Posterior cingulate gyrus (tissue), 11 donors: ENCODE results near the gene GPS2.

Source experiments
- DNase-seq, 10 donors: peaks; one replicate each; pipeline versions ENCODE4 v3.0.0 to v3.0.0-alpha.2; 2020 to 2021; ENCODE audit warnings: mixed read lengths in 3 of 10
- intact Hi-C: fragments of 100-400 bp; cut with DNase I; formaldehyde crosslinking; loops from one replicate; pipeline ENCODE4 v1.15.1; 2023

The GPS2 gene

DNA sequence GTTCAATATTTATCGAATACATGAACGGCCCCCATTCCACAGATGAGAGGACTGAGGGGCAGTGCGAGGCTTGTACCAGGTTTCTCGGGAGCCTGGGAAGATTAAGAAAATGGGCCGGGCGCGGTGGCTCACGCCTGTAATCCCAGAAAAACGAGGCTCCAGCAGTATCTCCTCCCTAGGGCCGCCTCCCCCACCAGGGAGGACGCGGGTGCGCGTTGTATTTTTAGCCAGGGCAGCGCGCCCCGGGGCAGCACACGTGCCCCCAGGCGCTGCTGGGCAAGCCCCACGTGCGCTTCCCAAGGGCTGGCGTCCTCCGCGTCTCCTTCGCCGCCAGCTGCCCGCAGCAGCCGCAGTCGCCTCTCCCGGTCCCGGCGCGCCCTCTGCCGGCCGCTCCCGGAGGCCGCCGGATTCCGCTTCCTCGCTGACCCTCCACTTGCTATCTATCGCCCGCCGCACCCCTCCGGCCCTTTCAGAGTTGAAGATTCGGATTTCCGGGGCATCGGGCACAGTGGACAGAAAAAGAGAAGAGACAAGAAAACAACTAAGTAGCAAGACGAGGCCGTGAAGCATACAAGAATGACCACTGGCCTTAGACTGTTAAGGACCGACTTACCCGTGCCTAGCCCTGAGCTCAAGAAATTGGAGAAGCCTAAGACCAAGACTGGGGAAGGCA lies 18.8 kb downstream of the GPS2 start:
- peak; percentile 66 to 97 (median 78) for DNase-seq
- intact Hi-C loops = loop anchor here (1.0 to 5.0 kb wide), 2 partner anchors 16 to 249 kb away; no protein-coding TSS in a partner anchor

DNA sequence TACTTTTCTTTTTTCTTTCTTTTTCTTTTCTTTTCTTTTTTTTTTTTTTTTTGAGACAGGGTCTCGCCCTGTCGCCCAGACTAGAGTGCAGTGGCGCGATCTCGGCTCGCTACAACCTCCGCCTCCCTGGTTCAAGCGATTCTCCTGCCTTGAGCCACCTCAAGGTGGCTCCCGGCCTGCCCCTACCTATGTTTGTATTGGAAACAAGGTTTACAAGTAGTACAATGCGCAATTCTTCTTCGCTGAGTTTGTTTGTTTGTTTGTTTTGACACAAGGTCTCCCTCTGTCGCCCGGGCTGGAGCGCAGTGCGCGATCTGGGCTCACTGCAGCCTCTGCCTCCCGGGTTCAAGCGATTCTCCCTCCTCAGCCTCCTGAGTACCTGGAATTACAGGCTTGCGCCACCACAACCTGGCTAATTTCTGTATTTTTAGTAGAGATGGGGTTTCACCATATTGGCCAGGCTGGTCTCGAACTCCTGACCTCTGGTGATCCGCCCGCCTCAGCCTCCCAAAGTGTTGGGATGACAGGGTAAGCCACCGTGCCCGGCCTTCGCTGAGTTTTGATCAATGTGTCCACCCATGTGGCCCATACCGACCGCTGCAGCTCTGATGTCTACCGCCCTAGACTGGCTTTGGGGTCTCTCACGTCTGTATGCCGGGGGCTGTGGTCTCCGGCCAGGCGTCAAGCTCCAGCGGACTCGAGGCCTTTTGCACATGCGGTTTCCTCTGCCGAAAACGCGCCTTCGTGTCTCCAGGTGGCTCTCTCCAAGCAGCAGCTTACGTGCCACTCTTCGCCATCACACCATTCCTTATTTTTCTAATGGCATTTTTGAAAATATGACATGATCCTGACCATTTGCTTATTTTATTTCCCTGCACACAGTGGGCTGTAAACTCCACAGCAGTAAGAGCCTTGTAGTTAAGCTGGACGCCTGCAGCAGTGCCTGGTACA lies 19.7 kb downstream of the GPS2 start:
- intact Hi-C loops = loop anchor here (1.0 to 5.0 kb wide), 2 partner anchors 15 to 248 kb away; no protein-coding TSS in a partner anchor
- DNase-seq = no peak

DNA sequence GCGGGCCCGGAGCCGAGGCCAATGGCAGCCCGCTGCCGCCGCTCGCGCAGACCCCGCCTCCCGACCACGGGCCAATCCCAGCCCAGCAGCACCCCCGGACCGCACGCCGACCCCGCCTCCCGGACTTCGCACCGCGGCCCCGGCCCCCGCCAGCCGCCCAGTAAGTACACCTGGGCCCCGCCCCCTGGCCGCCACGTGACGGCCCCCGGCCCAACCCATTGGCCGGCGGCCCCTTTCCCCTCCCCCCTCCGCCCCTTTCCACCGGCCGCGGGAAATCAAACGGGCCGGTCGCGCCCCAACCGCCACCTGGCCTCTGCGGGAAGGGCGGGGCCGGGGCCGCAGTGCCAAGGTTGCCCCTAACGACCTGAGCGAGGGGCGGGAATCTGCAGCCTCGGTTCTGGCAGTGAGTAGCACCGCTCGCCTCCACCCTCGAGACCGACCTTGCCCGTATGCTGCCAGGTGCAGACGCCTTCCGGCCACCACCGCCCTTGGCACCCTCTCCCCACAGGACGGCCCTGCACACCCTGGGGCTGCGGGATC lies 20.5 kb downstream of the GPS2 start, which contains the start of gene YBX2:
Gene YBX2, minus strand, starts transcription at position 26 of the 540 bp plus-strand sequence. CDS start 139 bp downstream, outside the sequence.
- intact Hi-C loops = loop anchor here (5.0 kb wide), 1 partner anchor 247 kb away; no protein-coding TSS in a partner anchor
- DNase-seq = peak in 6 of 10 donors; percentile 6 to 88 (median 39)

DNA sequence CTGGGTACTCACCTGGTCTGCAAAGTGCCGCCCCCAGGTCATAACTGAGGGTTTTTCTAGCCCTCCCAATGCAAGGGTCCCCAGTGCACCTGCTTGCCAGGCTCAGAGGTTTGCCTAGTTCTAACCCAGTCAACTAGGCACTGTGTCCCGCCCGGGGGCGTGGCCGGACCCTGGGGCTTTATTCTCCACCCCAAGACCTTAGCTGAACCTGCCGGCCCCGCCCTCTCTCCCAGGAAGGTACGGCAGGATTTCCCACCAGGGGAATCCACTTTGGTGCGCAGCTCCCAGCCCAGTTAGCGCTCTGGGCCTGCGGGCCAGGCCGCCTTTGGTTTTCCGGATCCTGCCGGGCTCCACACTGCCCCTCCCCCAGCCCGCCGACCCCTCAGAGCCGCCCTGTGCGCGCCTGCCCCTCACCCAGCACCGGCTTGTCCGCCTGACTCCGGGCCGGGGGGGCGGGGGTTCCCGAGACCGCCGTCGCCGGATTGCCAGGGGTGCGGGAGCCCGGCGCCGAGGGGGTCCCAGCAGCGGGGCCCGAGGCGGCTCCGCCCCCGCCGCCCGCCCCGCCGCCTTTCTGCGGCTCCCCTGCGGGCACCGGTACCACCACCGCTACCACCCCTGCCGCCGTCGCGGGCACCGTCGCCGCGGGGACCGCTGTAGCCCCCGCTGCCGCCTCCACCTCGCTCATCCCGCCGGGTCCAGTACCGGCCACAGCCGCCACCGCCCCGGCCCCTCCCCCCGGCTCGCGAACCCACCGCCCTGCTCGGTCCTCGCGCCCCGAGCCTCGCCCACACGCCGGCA lies 21.1 kb downstream of the GPS2 start:
- peak in 2 of 10 donors; percentile 64 to 66 for DNase-seq
- intact Hi-C loops = no loop called here

DNA sequence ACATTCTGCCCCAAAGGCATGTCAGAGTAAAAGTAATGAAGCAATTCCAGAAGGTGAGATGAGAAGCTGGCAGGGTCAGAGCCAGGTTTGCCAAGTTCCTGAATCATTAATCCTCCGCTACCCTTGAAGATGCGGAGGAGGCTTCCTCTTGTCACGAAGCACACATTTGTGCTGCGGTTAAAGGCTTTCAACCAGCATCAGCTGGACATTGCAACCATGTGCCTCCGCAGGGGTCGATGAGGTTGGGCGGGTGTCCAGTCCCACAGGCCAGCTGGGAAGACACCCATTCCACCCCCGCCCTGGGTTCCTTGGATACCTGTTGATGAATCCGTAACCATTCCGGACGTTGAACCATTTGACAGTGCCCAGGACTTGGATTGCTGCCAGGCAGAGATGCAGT lies 22.0 kb downstream of the GPS2 start:
- intact Hi-C loops = no loop called here
- peak in 2 of 10 donors; percentile 30 to 36 for DNase-seq

DNA sequence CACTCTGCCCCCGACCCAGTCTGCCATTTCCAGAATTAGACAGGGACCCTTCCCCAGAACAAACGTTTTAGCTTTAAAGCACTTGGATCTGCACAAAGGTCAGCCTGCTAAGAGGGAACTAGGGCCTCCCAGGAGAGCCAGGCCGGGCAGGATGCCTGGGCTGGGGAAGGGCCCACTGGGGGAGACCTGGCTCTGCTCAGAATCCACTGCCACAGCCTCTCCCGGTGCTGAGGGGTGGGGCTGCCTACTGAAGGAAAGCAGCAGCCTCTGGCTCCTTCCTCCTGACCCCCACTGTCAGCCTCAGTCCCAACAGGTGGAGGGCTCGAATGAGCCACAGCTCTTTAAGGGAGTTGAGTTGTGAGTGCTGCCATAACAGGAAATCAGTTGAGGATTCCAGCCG lies 22.4 kb downstream of the GPS2 start:
- peak in 2 of 10 donors; percentile 55 to 75 for DNase-seq
- intact Hi-C loops = no loop called here

DNA sequence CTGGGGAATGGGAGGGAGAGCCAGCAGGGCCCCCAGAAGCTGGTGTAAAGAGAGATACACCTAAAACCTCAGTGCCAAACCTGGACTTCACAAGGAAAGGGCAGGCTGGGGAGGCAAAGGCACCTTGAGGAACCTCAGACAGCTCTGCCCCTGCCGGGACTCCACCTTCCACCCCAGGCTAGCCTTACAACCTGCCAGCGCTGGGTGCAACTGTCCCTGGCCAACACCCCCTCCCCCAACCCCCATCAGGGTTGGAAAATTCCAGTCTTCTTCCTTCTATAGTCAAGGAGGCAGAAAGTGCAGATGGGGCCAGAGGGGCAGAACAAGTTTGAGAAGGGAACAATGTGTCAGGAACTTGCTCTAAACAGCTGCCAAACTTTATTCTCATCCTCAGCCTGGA lies 23.0 kb downstream of the GPS2 start:
- peak in 2 of 10 donors; percentile 16 to 26 for DNase-seq
- intact Hi-C loops = no loop called here

DNA sequence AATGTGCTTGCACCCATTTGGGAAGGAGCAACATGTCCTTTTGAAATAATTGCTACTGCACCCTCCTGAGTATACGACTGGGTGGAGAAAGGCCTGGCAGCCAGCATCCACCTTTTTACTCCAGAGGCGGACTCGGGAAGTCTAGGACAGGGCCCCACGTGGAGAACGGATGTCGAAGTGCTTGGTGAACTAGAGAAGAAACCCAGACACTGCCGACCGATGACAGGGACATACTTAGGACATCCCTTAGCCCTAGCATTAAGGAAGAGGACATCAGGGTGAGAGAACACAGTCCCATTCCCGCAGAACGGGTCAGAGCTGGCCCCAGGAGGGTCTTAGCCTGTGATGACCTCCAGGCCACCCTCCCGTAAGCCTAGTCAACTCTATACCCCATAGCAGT lies 24.5 kb downstream of the GPS2 start:
- intact Hi-C loops = no loop called here
- peak in 1 of 10 donors; percentile 54 for DNase-seq

DNA sequence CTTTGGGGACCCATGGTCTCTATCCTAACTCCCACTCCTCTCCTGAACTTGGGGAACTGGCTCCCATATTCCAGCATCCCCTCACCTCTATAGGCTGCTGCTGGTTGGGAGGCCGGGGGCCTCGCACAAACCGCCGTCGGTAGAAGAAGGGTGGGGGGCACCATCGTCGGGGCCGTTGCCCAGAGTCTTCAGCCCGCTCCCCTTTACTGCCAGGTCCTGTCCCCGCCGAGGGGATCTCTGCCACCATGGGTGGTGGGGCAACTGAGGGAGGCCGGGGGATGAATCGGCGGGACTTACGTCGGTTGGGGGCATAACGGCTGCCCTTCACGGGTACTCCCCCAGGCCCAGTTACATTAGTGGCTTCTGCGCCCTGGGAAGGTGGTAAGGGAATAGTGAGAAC lies 25.0 kb downstream of the GPS2 start:
- no peak for DNase-seq
- intact Hi-C loops = no loop called here

DNA sequence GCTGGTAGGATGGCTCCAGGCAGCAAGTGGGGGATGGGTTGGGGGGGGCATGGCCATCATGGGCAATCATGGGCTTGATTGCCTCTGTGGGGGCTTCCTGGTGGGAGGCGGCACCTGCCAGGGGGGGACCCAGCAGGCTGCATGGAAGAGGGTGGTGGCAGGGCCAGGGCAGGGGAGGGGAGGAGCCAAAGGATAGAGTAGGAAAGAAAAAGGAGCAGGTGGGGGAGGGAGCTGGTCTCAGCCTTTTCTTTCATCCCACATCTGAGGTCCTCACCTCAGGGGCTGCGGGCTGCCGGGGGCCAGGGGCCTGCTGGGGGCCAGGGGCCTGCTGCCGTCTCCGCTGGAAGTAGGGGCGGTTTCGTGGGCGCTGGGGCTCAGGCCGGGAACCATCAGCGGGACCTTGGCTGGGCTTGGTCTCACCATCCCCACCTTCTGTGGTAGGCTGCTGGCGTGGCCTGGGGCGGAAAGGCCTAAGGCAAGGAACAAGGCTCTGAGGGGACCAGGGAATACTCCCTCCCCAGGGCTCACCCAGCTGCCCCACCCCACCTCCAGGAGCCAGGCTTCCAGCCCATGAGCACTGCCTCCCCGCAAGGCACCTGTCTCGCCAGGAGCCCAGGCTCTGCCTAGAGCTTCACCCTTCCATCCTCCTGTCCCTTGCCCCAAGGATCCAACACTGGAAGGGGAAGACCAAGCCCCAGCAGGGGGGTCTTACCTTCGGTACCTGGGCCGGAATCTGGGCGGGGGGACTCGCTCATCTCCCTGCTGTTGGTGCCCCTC lies 25.7 kb downstream of the GPS2 start:
- intact Hi-C loops = no loop called here
- no peak for DNase-seq

DNA sequence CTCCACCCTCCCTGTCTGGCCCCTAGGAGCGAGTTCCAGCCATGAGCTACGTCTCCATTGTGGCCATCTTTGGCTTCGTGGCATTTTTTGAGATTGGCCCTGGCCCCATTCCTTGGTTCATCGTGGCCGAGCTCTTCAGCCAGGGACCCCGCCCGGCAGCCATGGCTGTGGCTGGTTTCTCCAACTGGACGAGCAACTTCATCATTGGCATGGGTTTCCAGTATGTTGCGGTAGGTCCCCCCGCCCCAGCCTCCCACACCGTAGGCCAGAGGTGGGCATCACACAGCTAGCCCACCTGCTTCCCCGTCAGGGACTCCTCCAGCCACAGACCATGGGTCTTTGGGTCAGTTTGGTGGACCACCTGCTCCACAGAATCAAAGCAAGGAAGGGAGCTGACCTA lies 29.5 kb downstream of the GPS2 start:
- intact Hi-C loops = no loop called here
- peak in 1 of 10 donors; percentile 52 for DNase-seq

DNA sequence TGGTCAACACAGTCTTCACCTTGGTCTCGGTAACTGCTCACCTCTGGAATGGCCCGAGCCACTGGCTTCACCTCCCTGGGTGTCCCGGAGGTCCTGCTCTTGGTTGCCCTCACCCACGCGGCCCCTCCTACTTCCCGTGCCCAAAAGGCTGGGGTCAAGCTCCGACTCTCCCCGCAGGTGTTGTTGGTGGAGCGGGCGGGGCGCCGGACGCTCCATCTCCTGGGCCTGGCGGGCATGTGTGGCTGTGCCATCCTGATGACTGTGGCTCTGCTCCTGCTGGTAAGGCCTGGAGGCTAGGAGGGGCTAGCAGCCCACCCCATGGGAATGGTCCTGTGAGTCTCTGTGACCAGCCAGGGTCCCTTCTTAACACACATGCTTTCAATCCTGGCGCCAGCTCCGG lies 30.2 kb downstream of the GPS2 start:
- no peak for DNase-seq
- intact Hi-C loops = no loop called here

DNA sequence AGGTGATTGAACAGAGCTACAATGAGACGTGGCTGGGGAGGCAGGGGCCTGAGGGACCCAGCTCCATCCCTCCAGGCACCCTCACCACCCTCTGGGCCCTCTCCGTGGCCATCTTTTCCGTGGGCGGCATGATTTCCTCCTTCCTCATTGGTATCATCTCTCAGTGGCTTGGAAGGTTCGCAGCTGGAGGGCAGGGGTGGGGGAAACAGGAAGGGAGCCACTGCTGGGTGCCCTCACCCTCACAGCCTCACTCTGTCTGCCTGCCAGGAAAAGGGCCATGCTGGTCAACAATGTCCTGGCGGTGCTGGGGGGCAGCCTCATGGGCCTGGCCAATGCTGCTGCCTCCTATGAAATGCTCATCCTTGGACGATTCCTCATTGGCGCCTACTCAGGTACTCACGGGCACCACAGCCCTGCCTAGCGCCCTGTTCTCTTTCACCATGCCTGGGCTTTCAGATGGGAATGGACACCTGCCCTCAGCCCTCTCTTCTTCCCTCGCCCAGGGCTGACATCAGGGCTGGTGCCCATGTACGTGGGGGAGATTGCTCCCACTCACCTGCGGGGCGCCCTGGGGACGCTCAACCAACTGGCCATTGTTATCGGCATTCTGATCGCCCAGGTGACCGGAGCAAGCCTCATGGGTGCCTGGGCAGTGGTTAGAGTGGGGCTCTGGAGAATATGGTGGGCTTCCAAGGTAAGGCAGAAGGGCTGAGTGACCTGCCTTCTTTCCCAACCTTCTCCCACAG lies 31.5 kb downstream of the GPS2 start:
- no peak for DNase-seq
- intact Hi-C loops = no loop called here

DNA sequence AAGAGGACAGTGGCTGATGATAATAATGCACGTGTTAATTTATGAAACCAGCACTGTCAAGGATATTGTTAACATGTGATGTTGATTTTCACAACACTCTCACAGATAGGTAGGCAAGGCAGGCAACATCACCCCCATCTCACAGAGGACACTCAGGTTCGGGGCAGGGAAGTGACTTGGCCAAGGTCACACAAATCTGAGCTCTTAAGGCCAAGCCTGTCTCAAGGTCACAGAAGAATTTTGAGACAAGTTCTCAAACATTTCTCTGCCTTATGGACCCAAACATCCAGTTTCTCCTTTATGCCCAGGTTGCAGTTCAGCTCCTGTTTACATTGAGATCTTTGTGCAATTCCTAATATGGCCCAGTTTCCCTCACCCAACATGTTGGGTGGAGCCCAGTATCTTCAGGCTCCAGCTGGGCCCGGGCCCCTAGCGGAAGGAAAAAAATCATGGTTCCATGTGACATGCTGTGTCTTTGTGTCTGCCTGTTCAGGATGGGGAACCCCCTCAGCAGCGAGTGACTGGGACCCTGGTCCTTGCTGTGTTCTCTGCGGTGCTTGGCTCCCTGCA lies 32.3 kb downstream of the GPS2 start:
- peak in 1 of 10 donors; percentile 22 for DNase-seq
- intact Hi-C loops = no loop called here

DNA sequence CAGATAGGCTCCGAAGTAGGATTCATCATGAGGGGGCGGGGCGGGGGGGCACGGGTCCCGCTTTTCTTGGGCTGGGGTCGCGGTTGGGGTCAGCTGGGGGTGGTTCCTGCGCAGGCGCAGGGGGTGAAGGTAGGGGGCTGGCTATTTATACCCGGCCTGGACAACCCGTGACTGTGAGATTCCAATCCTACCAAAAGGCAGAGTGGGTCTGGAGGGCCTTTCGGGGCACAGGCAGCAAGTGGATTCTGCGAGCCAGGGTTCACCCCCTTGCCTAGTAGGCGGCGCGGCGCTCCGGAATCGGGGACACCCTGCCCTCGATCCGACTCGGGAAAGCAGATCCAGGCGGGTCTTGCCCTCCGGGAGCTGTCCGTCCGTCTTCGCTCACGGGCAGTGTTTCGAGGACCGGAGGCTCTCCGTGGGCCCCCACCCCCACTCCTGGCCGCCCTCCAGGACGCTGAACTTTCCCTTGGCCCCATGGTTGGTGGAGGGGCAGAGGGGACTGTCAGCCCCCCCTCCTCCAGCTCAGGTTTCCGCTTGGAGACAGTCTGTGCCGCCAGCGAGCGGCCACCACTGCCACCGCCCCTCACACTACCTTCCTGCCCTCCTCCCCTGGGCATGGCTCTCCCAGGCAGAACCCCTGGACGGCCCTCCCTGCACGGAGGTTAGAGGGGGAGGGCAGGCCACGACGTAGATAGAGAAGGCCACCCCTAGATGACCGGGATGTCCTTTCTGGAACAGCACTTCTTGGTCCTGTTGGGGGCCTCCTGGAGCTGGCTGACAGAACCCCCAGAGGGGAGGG lies 33.0 kb downstream of the GPS2 start:
- peak in 1 of 10 donors; percentile 49 for DNase-seq
- intact Hi-C loops = no loop called here

DNA sequence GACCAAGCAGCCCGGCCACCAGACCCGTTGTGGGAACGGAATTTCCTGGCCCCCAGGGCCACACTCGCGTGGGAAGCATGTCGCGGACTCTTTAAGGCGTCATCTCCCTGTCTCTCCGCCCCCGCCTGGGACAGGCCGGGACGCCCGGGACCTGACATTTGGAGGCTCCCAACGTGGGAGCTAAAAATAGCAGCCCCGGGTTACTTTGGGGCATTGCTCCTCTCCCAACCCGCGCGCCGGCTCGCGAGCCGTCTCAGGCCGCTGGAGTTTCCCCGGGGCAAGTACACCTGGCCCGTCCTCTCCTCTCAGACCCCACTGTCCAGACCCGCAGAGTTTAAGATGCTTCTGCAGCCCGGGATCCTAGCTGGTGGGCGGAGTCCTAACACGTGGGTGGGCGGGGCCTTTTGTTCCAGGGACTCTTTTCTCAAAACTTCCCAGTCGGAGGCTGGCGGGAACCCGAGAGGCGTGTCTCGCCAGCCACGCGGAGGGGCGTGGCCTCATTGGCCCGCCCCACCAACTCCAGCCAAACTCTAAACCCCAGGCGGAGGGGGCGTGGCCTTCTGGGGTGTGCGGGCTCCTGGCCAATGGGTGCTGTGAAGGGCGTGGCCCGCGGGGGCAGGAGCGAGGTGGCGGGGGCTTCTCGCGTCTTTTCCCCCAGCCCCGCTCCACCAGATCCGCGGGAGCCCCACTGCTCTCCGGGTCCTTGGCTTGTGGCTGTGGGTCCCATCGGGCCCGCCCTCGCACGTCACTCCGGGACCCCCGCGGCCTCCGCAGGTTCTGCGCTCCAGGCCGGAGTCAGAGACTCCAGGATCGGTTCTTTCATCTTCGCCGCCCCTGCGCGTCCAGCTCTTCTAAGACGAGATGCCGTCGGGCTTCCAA lies 33.8 kb downstream of the GPS2 start, which contains the start of gene SLC2A4:
Gene SLC2A4, plus strand, starts transcription at position 645 of the 879 bp plus-strand sequence. Its CDS starts 217 bp downstream, at position 862.
- intact Hi-C loops = no loop called here
- DNase-seq = peak; percentile 39 to 93 (median 66)
